Transverse colon (tissue), 4 donors: ENCODE measurements around the gene SMAD9. TPM values are rescaled to one million over a fixed set of nuclear protein-coding genes. Genes with fewer than 3 reads are reported as not detected.

ENCODE experiments used
- DNase-seq: peaks from one replicate; pipeline ENCODE4 v3.0.0-alpha.2; 2019
- H3K27ac ChIP-seq, 4 donors: fragments of 200-600 bp; sonication (generic); 2 replicates each; pipeline ENCODE4 v1.5.1; 2016 to 2018; ENCODE audit warnings: inconsistent platforms in 4 of 4
- H3K27me3 ChIP-seq: fragments of 200-600 bp; sonication (generic); 2 replicates; pipeline ENCODE4 v1.5.1; 2017; ENCODE audit warnings: inconsistent platforms
- H3K36me3 ChIP-seq, 4 donors: fragments of 200-600 bp; sonication (generic); 2 replicates each; pipeline ENCODE4 v1.5.1; 2017 to 2019; ENCODE audit warnings: inconsistent platforms in 4 of 4
- H3K4me1 ChIP-seq, 4 donors: fragments of 200-600 bp; sonication (generic); 2 replicates each; pipeline ENCODE4 v1.5.1; 2017 to 2020; ENCODE audit warnings: inconsistent platforms in 4 of 4
- H3K4me3 ChIP-seq, 4 donors: fragments of 200-600 bp; sonication (generic); 1 replicate in 1 of 4; 2 replicates in 3 of 4; pipeline versions ENCODE4 v1.5.1 to v1.6.1; 2017 to 2019; ENCODE audit warnings: inconsistent platforms in 4 of 4
- H3K9me3 ChIP-seq, 2 donors: fragments of 200-600 bp; sonication (generic); 2 replicates each; pipeline ENCODE4 v1.5.1; 2017 to 2019; ENCODE audit warnings: inconsistent platforms in 2 of 2
- CTCF ChIP-seq, 5 experiments: fragments of 200-600 bp in 3 of 5; fragments of 450-650 bp in 2 of 5; sonication (generic) in 3 of 5; IDR thresholded peaks; 1 replicate in 2 of 5; 2 replicates in 3 of 5; pipeline ENCODE4 v1.5.1; 2016 to 2017; ENCODE audit warnings: antibody characterized with exemption in 5 of 5, inconsistent platforms in 3 of 5, mild to moderate bottlenecking in 2 of 5, moderate library complexity in 1 of 5
- EP300 ChIP-seq: sonication (generic); formaldehyde crosslinking; IDR thresholded peaks from one replicate; pipeline ENCODE4 v1.6.1; 2017; ENCODE audit warnings: antibody characterized with exemption, low read depth
- POLR2A ChIP-seq: fragments of 450-650 bp; IDR thresholded peaks from one replicate; pipeline ENCODE4 v1.6.1; 2016; ENCODE audit warnings: antibody characterized with exemption, mild to moderate bottlenecking, moderate library complexity
- POLR2AphosphoS5 ChIP-seq, 3 donors: sonication (generic); formaldehyde crosslinking; IDR thresholded peaks; one replicate each; pipeline ENCODE4 v1.6.1; 2016; ENCODE audit warnings: antibody characterized with exemption in 3 of 3
- WGBS, 2 donors: methylation state at CpG; one replicate each; pipeline ENCODE4 v1.1.5; 2018; ENCODE audit warnings: low coverage in 1 of 2; 5-methylcytosine and 5-hydroxymethylcytosine counted together
- in situ Hi-C, 4 donors: fragments of 200-750 bp; cut with MboI; loops; one replicate each; pipeline versions ENCODE4 v1.15.0 to v1.15.1; 2017; ENCODE audit warnings: low sequenced_read_pairs in 3 of 4, low pct_ligation_motif_present in 1 of 4, low pct_unique_long_range_greater_than_20kb in 1 of 4
- intact Hi-C: fragments of 100-400 bp; cut with DNase I; formaldehyde crosslinking; loops from one replicate; pipeline ENCODE4 v1.15.1; 2023; ENCODE audit warnings: low total_unique reads
- total RNA-seq, 4 donors: library from RNA; depleted of rRNA; stranded (reverse); fragments of >200 nt; gene quantifications; one replicate each; pipeline ENCODE4 v1.1.0, GENCODE V29; 2016

Gene SMAD9
- total RNA-seq, 4 donors from 2014 or later: 4.0 to 19.8 (median 9.8) TPM

GRCh38 chr13:36829753-36830152, 90.3 kb downstream of the SMAD9 start:
- WGBS, 2 donors: 30% methylated on average over 1 of the region's 1 CpG; no CpG with 5 or more reads in 1 of the 2 donors
- Histone ChIP-seq H3K36me3 (peaks cover 0 to 5% (median 2%) of the 10 kb centered on the region in 4 donors), H3K4me3 (no peak overlapping the region), H3K9me3 (no peaks in the 10 kb centered on the region), H3K27me3 (no peaks in the 10 kb centered on the region), H3K27ac (no peak overlapping the region), H3K4me1 (no peaks in the 10 kb centered on the region)
- intact Hi-C loops (no loop called here), in situ Hi-C loops (no loop called here)
- no peak for DNase-seq
- TF ChIP-seq EP300: no peak
- no peak for TF ChIP-seq POLR2AphosphoS5 (IDR thresholded peaks at IDR 0.05)
- no peak for TF ChIP-seq CTCF (IDR thresholded peaks at IDR 0.05)
- no peak for TF ChIP-seq POLR2A

- in situ Hi-C loops (no loop called here), intact Hi-C loops (no loop called here)
- WGBS, 2 donors: 60 to 78% methylated on average over 3 of the region's 3 CpGs
- Histone ChIP-seq H3K4me3 (no peak overlapping the region), H3K4me1 (peaks cover 5 to 34% (median 15%) of the 10 kb centered on the region in 4 donors), H3K36me3 (peaks cover 0 to 5% (median 2%) of the 10 kb centered on the region in 4 donors), H3K27ac (no peak overlapping the region), H3K27me3 (no peaks in the 10 kb centered on the region), H3K9me3 (no peaks in the 10 kb centered on the region)
- TF ChIP-seq CTCF (IDR thresholded peaks at IDR 0.05) (no peak), EP300 (no peak), POLR2AphosphoS5 (IDR thresholded peaks at IDR 0.05) (no peak), POLR2A (no peak)
- no peak for DNase-seq
Measured at GRCh38 chr13:36822785-36823184, 97.3 kb downstream of the SMAD9 start.

GRCh38 chr13:36820222-36820621, 99.8 kb downstream of the SMAD9 start:
- intact Hi-C loops (no loop called here), in situ Hi-C loops (no loop called here)
- H3K36me3 ChIP-seq: no peaks in the 10 kb centered on the region
- H3K27ac ChIP-seq: no peak overlapping the region
- no peak for DNase-seq
- H3K4me1 ChIP-seq: peaks cover 5 to 34% (median 15%) of the 10 kb centered on the region in 4 donors
- no peaks in the 10 kb centered on the region for H3K9me3 ChIP-seq
- no peaks in the 10 kb centered on the region for H3K27me3 ChIP-seq
- TF ChIP-seq POLR2AphosphoS5 (IDR thresholded peaks at IDR 0.05) (no peak), POLR2A (no peak), EP300 (no peak), CTCF (IDR thresholded peaks at IDR 0.05) (no peak)
- 39 to 56% methylated on average over 4 of the region's 4 CpGs for WGBS, 2 donors
- peak overlapping the region; percentile 78 to 94 (median 82) for H3K4me3 ChIP-seq

GRCh38 chr13:36819739-36820090, 100.3 kb downstream of the SMAD9 start:
- H3K36me3 ChIP-seq: no peaks in the 10 kb centered on the region
- intact Hi-C loops (no loop called here), in situ Hi-C loops (no loop called here)
- no peaks in the 10 kb centered on the region for H3K9me3 ChIP-seq
- TF ChIP-seq POLR2AphosphoS5 (IDR thresholded peaks at IDR 0.05) (no peak), EP300 (no peak), CTCF (IDR thresholded peaks at IDR 0.05) (no peak), POLR2A (no peak)
- peak overlapping the region; percentile 78 to 94 (median 82) for H3K4me3 ChIP-seq
- DNase-seq: no peak
- H3K27ac ChIP-seq: peak overlapping the region; percentile 82 to 91 (median 84)
- peaks cover 5 to 34% (median 15%) of the 10 kb centered on the region in 4 donors for H3K4me1 ChIP-seq
- H3K27me3 ChIP-seq: no peaks in the 10 kb centered on the region
- 0 to 1% methylated on average over 4 to 20 of the region's 20 CpGs for WGBS, 2 donors
